TTC549 (cell line): ENCODE data around the gene TYW1B.
"Not testable (repeated sequence)": the region's sequence is repeated elsewhere in the genome, so short reads cannot be mapped to it uniquely, and the experiment has no call there.

ENCODE experiments used
- FAIRE-seq: peaks from 2 replicates; lab custom pipeline; 2012; peaks lifted over from hg19 to GRCh38; lab: Jason Lieb, UNC

TYW1B gene

DNA sequence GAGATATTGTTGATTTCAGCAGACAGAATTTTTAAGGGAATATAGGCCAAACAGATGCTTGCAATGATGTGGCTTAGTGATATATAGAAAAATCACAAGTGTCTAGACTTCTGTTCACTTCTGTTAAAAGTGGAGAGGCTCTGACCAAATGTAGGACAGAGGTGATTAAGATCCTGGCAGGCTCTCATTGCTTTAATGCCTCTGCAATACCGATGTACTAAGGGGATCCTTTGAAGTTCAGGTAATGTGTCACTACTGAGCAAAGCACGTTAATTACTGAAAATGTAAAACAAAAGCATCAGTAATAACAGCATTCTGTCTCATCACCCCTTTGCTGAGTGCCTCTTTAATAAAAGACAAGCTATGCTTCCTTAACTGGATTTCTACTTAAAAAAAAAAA lies 131.4 kb downstream of the TYW1B start:
- not testable (repeated sequence) for FAIRE-seq

DNA sequence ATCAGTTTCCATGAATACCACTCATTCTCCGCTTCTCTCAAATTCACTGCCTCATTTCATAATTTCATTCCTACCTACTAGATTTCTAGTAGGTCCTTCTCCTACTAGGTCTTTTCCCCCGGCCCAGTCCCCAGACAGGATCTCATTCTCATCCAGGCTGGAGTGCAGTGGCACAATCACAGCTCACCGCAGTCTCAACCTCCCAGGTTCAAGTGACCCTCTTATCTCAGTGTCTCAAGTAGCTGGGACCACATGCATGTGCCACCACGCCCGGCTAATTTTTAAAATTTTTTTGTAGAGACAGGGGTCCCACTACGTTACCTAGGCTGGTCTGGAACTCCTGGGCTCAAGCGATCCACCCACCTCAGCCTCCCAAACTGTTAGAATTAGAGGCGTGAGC lies 132.5 kb downstream of the TYW1B start:
- not testable (repeated sequence) for FAIRE-seq

DNA sequence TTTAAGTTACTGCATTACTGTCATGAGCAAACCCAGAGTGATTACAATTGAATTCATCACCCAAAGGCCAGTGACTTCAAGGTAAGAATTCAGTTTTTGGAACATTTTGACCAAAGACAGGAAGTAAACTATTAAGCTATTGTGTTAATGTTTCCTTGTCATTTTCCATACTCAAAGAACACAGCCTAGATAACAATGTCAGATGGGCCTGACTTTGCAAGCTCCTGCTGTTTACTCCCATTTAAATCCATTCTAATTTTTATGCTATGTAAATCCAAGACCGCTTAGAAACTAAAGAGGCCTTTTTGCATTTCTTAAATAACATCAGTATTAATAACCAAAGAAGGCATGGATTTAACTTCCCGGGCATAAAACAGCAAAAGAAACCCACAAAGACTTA lies 136.6 kb downstream of the TYW1B start:
- FAIRE-seq: not testable (repeated sequence)

DNA sequence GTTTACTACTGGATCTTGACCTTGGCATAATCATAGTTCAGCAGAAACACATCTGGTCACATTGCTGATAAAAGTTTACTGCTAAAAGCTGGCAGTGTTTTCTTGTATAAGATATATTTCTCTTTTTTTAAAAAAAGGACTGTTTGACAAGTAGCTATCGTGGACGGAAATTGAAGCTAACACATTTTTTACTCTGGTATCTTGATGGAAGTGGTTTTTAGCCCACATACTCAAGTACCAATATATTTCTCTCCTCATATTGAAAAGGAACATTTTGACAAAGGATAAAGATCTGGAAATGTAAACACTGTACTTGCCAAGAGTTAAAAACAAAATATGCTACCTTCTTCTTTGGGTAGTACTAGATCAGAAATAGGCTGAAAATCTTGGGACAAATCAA lies 137.8 kb downstream of the TYW1B start:
- not testable (repeated sequence) for FAIRE-seq

DNA sequence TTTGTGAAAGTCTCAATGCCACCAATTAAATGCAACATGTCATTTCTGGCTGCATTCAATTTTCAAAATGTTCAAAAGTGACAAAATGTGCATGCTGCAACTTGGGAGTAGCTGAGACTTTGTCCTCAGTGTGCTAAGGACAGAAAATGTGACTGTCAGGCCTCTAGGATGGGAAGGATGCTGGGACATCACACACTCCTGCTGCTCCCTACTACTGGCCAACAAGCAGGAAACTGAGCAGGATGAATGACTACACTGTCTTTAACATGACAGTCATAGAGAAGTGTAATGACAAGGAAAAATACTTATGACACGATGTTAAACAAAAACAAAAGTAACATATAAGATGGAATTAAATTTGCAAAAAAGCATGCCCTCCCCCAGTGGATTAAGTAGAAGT lies 138.7 kb downstream of the TYW1B start:
- FAIRE-seq: not testable (repeated sequence)

DNA sequence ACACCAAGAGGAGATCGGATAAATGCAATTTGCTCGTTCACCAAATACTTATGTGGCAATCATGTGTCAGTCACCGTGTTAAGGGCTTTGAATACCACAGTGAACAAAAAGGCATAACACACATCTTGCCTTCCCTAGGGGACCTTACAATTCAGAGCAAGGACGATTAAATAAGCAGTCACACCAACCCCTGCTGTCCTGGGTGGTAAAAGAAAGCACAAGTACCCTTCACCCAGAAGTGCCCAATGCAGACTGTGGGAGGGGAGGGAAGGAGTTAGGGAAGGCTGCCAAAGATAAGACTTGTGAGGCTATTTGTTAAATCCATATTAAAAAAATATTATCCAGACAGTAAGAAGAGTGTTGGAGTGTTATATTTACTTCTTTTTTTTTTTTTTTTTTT lies 146.8 kb downstream of the TYW1B start:
- not testable (repeated sequence) for FAIRE-seq

DNA sequence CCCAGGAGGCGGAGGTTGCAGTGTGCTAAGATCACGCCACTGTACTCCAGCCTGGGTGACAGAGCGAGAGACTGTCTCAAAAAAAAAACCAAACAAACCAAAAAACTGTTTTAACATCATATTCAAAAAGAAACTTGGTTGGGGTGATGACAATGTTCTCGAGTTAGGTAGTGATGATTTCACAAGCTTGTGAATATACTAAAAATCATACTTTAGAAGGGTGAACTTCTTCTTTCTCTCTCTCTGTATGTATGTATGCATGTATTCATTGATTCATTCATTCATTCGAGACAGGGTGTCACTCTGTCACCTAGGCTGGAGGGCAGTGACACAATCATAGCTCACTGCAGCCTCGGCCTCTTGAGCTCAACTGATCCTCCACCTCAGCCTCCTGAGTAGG lies 151.1 kb downstream of the TYW1B start:
- not testable (repeated sequence) for FAIRE-seq

DNA sequence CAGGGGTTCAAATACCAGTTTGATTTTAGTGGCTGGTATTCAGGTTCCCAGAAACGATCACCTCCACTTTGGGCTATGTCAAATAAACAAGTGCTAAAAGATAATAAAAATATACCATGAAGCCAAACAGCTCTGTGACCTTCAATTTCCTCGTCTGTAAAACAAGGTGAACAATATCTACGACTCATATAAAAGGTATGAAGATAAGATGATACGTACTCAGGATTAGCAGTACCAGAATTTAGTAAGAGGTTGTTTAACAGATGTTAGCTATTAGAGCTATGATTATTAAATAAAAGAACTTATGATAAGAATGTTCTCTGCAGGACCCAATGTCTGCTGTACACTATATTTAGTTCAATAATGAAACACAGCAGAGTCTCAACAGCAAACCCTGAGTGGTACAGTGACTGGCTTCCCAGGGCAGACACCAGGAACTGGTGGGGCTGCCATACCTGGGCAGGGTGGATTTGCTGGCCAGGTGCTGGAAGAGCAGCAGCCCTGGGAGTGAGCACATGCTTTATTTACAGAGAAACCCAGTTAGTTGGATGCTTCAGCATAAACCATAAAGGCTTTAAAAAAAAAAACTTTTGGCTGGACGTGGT lies 151.8 kb downstream of the TYW1B start:
- not testable (repeated sequence) for FAIRE-seq

DNA sequence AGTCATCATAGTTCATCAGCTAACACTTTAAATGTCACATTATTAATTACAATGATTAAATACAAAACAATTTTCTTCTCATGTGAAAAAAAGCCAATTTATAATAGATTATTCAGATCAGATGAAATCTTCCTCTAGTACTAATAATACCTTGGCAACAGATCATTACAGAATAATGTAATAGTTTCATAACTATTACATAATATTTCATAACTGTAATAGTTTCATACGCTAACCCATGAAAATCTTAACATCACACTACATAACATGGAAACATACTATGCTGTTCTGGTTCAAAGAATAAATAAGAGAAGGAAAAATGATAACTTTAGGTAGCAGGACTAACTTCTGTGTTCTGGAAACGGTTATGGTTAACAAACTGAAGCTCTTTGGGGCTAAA lies 152.3 kb downstream of the TYW1B start:
- not testable (repeated sequence) for FAIRE-seq

DNA sequence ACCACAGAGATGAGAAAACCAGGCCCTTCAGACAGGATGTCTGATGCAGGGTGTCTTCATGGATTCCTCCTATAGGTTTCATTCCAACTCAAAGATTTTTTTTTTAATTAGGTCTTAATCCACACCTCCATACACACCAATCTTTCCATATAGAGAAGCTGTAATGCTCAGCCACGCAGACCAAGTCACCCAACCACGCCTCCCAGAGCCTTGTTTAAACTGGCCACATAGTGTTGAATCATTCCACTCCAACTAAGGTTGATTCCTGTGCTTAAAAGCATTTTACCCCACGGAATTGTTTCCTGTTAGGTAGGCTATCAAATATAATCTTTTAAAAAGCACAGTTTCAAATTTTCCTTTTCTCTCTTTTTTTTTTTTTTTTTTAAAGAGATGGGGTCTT lies 153.6 kb downstream of the TYW1B start:
- no peak for FAIRE-seq

DNA sequence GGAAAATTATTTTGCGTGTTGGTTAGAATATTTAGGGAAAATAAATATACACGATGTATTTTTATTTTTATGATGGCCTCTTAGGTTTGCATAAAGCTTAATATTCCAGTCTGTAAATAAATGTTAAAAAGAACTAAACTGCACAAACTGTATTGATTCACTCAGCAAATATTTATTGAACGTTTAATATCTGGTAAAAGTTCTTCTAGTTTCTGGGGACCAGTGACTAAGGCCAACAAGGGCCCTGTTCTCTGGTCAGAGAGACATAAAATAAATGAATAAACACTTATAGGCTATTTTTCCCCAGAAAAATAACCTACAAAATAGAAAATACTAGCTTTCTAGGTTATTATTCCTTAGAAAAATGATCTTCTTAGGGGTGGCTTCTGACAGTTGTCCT lies 157.2 kb downstream of the TYW1B start:
- FAIRE-seq: not testable (repeated sequence)

DNA sequence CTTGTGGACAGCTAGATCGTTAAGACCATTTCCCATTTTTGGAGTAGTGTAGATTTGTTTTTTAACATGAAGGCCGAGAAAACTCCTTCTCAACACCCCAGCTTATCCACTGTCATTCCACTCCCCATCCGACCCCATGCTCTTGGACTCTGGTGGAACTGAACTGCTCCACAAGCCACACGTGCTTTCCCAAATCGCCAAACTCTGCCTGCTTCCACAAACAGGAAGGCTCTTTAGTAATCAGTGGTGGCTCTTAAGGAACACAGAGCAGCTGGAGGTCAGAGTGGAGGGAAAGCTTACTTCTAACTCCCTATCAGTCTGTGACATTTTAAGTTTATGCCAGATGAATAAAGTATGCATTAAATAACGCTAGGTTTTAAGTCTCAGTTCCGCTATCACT lies 159.6 kb downstream of the TYW1B start:
- not testable (repeated sequence) for FAIRE-seq

DNA sequence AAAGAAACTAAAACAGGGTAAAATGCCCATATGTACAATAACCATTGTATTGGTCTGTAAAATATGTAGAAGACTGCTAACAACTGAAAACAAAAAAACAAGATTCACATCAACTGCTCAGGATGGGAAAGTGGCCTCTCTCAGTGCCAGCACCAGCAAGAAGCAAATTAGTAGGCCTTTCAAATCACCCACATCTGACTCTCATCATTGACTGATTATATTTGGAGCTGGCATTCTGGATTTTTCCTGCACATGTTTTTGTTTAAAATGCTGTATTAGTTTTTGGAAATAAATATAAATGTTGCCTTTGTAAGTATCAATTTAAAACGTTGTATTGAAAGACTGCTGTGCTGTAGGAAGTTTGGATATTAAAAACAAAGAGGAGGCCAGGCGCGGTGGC lies 161.0 kb downstream of the TYW1B start:
- FAIRE-seq: not testable (repeated sequence)

DNA sequence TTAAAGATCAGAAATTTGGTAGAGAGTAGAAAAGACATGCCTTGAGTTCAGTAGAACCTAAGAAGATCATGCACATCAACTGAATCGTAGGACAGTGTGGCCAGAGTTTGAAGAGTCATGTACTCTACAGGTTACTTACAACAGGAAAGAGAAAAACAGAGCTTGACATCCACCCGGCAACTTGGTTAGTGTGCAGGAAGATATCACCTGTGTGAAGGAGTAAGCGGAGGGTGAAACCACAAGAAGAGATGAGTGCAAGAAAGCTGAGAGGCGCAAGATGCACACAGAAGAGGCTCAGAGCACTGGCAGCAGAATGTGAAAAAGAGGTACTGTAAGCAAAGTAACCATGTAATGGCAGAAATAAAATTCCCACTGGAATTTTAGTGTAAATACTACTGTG lies 179.4 kb downstream of the TYW1B start:
- FAIRE-seq: not testable (repeated sequence)

DNA sequence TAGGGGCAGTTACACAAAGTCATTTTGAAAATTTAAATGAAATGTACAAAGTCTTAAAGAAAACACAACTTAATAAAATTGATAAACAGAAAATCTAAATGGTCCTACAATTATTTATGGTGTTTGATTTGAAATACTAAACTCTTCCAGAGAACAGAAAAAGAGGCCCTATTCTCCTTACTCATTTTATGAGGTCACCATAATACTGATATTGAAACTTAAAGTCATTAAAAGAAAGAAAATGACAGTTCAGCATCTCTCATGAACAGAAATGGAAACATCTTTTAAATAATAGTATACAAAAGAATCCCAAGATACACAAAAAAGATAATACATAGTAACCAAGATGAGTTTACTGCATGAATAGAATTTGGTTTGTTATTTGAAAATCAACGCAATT lies 184.3 kb downstream of the TYW1B start:
- not testable (repeated sequence) for FAIRE-seq

DNA sequence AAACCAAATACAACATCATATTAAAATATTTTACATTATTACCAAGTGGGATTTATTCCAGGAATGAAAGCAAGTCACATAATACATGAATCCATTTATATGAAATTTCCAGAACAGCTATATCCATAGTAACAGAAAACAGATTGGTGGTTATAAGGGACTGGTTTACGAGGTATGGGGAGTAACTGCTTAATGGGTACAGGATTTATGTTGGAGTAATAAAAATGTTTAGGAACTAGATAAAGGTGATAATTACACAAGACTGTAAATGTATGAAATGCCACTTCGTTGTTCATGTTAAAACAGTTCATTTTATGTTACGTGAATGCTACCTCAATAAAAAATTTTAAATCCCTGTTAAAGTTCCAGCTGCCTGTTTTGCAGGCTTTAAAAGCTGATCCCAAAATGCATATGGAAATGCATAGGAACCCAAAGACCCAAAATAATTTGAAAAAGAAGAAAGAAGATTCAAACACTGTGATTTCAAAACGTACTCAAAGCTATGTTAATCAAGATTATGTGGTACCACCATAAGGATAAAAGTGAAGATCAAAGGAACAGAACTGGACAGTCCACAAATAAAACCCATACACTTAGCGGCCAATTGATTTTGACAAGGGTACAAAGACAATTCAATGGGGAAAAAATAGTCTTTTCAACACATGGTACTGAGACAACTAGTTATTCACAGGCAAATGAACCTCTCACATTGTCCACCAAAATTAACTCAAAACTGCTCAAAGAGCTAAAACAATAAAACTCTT lies 186.3 kb downstream of the TYW1B start:
- FAIRE-seq: not testable (repeated sequence)

DNA sequence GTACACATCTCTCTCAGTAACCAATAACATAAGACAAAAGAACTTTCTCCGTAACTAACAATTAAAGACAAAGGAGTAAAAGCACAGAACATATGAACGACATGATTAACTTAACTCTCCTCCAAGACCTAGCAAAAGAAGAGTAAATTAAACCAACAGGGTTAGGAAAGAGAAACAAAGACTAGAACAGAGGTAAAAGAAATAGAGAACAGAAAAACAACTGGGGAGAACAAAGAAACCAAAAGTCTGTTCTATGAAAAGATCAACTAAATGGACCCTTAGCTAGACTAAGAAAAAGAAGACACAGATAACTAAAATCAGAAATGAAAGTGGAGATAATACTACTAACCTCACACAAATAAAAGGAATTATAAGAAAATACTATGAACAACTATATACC lies 187.3 kb downstream of the TYW1B start:
- FAIRE-seq: peak; percentile 50

DNA sequence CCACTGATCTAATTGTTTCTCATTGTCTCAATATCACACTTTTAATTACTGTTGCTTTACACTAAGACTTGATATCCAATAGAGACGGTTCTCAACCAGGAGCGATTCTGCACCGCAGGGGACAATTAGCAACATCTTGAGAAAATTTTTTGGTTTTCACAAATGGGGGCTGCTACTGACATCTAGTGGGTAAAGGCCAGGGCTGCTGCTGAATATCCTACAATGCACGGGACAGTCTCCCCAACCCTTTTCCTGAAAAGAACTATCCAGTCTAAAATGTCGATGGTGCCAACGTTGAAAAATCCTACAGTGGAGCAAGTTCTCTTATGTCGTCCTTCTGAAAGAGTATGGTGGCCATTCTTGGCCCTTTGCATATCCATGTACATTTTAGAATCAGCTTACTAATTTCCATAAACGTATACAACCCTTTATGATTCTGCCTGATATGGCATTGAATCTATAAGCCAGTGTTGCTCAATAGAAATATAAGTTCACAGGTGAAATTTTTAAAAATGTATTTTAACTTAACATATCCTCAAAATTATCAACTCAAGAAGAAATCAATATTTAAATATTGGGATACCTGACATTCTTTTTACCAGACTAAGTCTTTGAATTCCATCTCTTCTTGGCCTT lies 192.6 kb downstream of the TYW1B start:
- not testable (repeated sequence) for FAIRE-seq

DNA sequence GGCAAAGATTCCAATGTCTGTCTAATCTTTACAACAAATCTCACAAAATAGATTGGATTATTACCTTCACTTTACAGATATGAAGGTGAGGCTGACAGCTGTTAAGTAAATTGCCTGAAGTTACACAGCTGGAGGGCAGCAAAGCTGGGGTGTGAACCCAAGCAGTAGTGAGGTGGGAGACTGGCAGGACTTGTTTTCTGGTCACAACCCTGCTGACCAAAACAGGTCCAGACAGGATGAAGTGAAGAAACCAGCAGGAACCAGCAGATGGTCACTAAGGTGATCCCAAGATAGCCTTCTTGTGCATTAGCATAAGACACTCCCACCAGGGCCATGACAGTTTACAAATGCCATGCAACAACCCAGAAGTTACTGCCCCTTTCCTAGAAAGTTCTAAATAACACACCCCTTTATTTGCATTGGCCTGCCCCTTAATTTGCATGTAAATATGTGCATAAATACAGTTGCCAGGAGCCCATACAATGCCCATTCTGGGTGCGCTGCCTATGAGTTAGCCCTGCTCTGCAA lies 195.2 kb downstream of the TYW1B start:
- FAIRE-seq: not testable (repeated sequence)

DNA sequence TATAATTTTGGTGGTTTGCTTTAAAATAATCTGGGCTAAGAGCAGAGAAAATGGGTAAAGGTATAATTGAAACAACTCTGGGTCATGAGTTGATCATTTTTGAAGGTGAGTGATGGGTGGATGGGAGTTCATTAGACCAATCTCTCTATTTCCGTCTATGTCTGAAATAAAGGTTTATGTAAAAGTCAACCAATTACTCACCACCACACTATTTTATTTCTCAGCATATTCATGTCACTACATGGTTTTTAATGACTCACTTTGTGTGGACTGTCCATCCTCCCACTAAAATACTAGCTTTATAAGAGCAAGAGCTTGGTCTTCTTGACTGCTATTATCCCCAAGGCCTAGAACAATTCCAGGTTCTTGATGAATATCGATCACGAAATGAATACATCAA lies 199.6 kb downstream of the TYW1B start:
- not testable (repeated sequence) for FAIRE-seq

DNA sequence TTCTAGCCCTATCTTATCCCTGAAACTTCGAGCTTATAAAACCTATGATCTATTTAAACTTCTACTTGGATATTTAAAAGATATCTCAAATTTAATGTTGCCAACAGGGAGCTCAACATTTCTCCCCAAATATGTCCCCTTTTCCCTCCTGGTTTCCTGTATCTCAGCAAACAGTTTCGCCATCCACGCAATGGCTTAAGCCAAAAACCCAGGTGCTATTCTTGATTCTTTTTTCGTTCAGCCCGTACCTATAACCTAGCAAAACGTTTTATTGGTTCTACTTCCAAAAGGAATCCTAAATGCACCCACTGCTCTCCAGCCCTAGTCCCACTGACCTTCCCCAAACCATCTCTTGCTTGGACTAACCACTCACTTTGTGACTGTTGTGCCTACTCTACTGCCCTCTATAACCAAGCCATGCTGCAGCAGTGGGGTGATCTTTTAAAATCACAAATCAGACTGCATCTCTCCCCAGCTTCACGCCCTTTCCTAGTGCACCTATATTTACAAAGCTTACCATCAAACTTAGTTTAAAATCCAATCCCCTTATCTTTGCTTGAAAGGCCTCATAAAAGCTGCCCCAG lies 201.5 kb downstream of the TYW1B start:
- not testable (repeated sequence) for FAIRE-seq

DNA sequence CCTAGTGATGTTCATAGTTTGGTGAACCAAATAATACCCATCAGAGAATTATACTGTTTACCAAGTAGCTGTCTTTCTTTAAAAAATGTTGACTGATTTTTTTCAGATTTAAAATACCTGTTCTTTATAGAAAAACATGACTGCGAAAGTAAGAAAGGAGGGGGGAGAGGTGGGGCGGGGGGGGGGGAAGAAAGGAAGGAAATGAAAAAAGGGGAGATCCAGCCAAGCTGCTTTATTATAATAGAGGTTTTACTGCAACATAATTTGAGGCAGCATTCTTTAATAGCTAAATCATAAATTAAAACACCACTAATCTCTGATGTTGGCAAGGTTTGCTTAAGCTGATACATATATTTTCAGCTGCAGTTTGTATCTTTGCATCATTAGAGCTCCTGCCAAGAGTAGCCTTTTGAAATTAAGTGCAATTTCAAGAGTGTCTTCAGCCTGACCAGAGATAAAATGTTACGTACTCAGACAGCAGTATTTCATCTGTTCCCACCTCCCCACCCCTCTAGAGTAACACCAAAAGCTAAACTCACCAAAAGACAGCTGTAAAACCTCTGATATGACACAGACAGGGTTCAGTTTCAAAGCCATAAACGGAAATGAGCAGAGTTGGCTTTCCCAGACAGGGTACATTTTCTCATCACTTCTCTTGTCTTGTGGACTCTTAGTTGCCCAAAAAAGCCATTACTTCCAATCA lies 202.1 kb downstream of the TYW1B start:
- FAIRE-seq: not testable (repeated sequence)
